GM08714 (cell line): ENCODE measurements around the gene ZNF804A.
A peak's percentile ranks its signal among the peaks of the same experiment; 100 is the strongest.

Experiments
- H3K4me3 ChIP-seq: fragments of 200-500 bp; sonication (Bioruptor generic); 2 replicates; pipeline ENCODE4 v1.5.1; 2014; ENCODE audit warnings: mild to moderate bottlenecking, low read length, inconsistent platforms
- ZNF274 ChIP-seq: IDR thresholded peaks from 2 replicates; pipeline ENCODE4 v1.6.1; 2012; ENCODE audit warnings: mild to moderate bottlenecking, low read depth, low read length

The ZNF804A gene

DNA sequence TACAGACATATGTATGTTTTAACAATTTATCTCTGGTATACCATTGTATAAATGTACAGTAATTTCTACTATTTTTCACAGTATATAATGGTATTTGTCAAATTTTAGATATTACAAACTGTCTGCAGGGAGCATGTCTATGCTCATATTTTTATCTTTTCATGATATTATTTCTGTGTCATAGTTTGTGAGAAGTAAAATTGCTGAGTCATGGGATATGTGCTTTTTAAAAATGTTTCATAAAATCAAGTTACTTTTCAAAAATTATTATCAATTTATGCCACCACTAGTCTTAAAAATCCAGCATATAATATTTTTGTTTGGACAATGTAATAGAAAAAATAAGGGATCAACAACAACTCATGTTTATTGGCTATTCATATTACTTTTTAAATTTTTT, 9.1 kb upstream of the ZNF804A start:
- TF ChIP-seq ZNF274, result no peak
- no peak overlapping the region for H3K4me3 ChIP-seq

DNA sequence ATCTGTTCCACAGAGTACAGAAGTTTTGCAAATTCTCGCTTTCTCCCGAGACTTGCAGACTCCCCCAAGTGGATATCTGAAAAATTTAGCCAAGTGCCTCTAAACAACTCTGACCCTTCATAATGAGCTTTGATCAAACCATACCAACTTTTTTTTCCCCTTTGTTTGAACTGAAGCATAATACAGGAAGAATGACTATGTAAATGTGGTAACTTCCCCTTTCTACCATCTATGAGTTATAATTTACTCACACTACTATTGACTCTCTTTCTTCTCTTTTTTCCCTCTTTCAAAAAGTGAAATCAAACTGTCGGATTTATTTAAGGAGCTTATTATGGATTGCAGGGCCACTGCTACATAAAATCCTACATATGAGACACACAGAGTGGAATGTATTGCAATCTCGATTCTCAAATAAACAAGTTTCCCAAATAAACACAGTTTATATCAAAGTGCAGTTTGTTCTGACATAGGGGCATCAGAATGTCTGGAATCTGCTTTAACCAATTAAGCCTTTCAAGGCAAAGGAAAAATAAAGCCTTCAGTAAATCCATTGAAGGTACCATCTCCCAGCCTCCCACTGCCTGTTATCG, 1.4 kb upstream of the ZNF804A start:
- TF ChIP-seq ZNF274, result no peak
- peak overlapping the region; percentile 6; the same call in 1 of the 2 replicates for H3K4me3 ChIP-seq

DNA sequence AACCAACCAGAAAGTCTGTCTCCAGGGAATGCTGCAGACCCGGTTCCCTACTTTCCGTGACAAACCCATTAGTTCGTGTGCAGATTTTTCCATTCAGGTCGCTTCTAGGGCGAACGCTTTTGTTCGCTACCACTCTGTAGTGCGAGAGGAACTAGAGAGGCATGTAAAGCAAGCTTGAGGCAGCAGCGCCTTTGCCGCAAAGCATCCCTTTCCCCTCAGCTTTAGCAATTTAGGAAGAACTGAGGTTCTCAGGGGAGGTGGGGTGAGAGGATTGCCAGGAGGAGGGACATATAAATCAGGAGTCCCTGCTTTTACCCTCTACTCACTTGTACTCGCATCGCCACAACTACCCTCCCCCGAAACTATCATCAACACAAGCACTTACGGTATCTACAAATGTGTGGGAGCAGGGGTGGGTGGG, 748 bp upstream of the ZNF804A start:
- H3K4me3 ChIP-seq, result peak overlapping the region; percentile 70
- TF ChIP-seq ZNF274, result no peak

DNA sequence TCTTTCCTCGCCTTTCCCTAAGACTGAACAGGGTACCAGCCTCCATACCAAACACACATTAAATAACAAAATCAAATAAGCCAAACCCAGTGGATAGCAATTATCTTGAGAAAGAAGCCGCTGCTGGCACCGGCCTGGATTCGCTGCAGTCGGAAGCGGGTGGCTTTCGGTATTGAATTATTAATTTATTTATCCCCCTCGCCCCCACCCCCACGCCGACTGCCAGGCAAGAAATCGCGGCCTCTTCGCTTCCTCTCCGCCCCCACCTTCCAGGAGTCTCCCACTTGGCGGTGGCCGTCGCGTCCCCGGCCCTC, 370 bp upstream of the ZNF804A start:
- no peak for TF ChIP-seq ZNF274
- H3K4me3 ChIP-seq, result peak overlapping the region; percentile 70

DNA sequence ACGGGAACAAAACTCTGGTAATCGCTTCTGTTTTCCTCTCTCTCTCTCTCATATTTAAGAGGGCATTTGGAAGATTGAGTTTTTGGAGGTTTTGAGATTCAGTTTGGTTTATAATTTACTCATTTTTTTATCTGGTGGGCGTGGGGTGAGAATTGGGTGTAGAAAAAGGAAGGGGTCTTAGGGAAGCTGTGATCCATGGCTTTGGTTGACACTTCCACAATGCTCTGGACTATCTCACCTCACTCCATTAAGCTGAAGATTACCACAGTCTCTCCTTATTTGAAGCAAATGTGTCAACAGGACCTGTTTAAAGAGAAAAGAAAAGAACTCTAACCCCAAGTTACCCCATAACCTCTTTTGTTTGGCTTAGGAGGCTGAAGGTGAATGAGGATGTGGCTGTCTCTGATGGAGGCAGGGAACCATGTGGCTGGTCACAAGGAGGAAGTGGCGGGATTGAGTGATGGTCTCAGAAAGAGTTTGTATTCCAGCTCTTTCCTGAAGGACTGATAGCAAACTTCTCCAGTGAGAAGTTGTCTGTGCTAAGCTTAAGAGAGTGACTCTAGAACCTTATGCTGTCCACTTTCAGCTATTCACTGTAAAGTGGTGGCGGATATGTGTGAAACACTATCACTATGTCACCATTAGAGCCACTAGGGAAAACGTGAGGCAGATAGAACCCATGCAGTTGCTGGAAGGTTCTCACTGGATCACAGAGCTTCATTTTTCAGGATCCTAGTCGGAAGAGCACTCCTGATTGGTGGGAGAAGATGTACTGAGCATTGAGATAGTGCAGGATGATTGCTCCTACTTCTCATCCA, 934 bp downstream of the ZNF804A start:
- no peak for TF ChIP-seq ZNF274
- peak overlapping the region; percentile 70 for H3K4me3 ChIP-seq

DNA sequence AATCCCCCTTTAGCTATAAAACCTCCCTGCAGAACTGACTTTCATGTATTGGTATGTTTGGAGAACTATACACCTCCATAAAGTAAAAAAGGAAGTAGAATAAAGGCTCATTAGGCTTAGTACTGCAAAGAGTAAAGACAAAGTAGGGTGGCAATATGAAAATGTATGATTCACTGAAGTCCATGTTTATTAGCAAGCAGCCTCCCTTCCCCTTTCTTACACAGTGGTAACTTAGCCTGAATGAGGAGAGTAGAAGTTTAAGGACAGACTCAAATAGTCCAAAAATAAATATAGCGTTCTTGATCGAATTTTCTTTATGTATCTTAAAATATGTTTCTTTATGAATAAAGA, 1.5 kb downstream of the ZNF804A start:
- no peak for TF ChIP-seq ZNF274
- H3K4me3 ChIP-seq, result no peak overlapping the region

DNA sequence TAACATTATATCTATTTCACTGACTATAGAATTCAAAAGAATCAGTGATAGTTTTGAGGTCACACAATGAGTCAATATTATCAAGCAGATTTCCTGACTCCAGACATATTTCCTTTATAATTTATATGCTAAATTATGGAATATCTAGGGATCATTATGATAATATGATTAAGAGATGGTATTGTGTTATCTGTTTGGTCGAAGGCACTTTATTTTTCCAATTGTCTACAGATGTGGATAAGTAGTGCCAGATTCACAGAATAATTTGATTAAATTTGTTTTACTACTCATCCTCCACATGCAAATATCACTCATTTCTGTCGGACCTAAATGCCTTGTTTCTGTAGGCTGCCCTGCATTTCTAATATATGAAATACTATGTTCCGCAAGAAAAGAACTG, 4.4 kb downstream of the ZNF804A start:
- H3K4me3 ChIP-seq, result no peak overlapping the region
- TF ChIP-seq ZNF274, result no peak

- no peak for TF ChIP-seq ZNF274
- no peak overlapping the region for H3K4me3 ChIP-seq
Observed at GRCh38 chr2:184610891-184611290, 12.6 kb downstream of the ZNF804A start.

- TF ChIP-seq ZNF274, result no peak
- no peak overlapping the region for H3K4me3 ChIP-seq
Observed at GRCh38 chr2:184611361-184612085, 13.2 kb downstream of the ZNF804A start.

DNA sequence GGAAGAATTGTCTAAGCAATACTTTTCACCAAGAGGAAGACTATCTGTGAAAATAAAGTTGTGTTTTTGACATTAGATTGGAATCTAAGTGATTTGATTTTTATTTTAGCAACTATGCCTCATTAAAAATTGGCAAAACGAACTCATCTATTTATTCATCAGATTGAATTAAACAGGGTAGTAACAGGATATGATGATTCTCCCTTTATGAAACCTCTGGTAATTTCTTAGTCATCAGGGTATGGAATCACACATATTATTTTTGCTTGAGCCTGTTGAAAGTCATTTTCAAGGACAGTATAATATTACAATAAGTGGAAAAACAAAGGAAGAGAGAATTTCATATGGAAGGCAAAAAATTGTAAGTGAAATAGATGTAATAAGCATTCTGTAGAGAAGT, 22.0 kb downstream of the ZNF804A start:
- H3K4me3 ChIP-seq, result no peak overlapping the region
- TF ChIP-seq ZNF274, result no peak

GRCh38 chr2:184624311-184624710, 26.0 kb downstream of the ZNF804A start:
- TF ChIP-seq ZNF274, result no peak
- H3K4me3 ChIP-seq, result no peak overlapping the region

GRCh38 chr2:184628051-184628450, 29.7 kb downstream of the ZNF804A start:
- H3K4me3 ChIP-seq, result no peak overlapping the region
- TF ChIP-seq ZNF274, result no peak

DNA sequence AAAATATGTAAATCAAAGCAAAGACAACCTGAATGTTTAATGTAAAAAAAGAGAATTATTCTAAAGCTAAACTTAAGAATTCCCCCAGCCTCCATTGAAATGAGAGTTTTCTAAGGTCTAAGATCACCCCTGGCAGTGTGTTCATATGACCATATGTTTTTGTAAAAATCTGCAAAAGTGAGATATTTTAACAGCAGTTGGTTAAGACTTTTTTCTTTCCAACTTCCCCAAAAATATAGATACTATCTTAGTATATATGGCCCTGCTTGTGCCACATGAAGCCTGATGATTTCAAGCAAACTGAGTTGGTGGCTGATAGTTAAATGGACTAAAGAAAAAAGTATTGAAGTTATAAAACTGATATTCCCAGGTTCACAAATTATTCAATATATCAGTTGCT, 35.4 kb downstream of the ZNF804A start:
- no peak for TF ChIP-seq ZNF274
- H3K4me3 ChIP-seq, result no peak overlapping the region

DNA sequence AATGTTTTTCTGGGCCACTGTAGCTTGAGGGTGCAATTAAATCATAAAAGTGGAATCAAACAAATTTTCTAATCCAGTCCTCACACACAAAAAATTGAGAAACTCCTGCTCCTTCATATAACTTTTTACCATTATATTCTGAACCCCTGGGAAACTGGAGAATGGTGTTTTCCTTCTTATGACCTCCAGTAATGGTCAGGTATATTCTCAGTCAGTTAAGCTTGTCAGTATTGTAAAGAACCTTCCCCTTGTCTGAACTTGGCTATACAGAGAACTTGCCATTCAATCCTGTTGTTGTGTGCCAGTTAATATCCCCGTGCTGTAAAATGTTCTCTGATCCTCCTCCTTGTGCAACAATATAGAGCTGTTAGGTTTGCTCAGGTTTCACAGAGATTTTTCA, 39.5 kb downstream of the ZNF804A start:
- no peak overlapping the region for H3K4me3 ChIP-seq
- TF ChIP-seq ZNF274, result no peak

- TF ChIP-seq ZNF274, result no peak
- H3K4me3 ChIP-seq, result no peak overlapping the region
Observed at GRCh38 chr2:184644685-184645084, 46.4 kb downstream of the ZNF804A start.

GRCh38 chr2:184646177-184646576, 47.8 kb downstream of the ZNF804A start:
- no peak overlapping the region for H3K4me3 ChIP-seq
- TF ChIP-seq ZNF274, result no peak
